ENCODE measurements around the gene POSTN.
"Not testable (repeated sequence)": the region's sequence is repeated elsewhere in the genome, so short reads cannot be mapped to it uniquely, and the experiment has no call there.

POSTN gene

DNA sequence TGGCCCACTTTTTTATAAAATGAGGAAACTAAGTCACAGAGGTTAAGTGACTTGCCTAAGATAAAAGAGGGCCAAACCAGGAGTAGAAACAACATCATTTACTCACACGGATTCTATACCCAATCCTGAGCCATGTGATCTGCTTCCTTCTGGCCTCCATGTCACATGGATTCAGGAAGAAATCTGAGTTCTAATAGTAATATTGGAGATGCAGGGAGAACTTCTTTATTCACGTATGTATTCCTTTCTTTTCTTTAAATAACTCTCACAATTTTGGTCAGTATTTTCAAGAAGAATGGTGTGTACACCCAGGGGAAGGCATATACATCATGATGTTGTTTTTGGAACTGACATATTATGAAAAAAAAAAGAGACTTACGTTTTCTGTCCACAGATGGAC lies 1.8 kb downstream of the POSTN start:
- no peak for DNase-seq

DNA sequence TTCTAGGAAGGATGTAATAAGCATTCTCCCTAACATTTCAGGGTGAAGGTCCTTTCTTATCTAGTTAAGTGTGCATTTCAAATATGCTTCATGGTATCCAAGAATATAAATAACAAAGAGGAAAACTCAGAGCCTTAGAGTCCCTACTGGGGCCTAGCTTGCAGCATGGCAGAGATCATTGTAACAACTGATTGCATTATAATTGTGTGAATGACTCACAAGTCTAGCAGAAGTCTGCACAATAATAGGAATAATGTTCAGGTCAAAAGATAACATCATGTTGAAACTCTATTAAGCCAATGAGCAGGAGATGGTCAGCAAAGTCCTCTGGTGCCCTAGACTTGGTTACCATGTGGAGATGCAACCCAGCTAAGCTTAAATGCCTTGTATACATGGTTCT lies 3.4 kb downstream of the POSTN start:
- DNase-seq: no peak

DNA sequence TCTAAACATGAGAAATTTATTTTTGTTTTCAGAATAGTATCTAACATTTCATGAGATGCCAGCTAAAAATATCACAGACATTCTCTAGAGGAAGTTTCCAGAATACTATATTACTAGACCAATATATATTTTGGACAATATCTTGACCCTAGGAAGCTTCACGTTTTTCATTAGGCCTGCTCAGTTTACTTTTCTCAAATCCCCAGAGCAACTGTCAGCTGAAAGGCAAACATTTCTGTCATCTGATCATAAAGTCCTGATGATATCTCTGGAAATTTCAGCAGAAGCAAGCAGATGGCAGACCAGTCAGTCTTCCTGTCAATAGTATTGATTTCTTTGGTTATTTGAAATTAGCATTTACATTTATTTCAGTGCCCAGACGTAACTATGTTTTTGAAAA lies 4.0 kb downstream of the POSTN start:
- no peak for DNase-seq

DNA sequence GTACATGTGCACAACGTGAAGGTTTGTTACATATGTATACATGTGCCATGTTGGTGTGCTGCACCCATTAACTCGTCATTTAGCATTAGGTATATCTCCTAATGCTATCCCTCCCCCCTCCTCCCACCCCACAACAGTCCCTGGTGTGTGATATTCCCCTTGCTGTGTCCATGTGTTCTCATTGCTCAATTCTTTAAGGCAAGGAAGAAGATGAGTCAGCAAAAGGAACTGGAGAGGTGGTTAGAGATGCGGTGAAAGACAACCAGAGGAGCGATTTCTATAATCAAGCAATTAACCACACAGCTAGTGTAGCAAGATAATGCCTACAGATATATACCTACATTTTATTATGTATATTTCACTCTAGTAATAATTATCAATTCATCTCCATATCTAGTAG lies 9.2 kb downstream of the POSTN start:
- DNase-seq: not testable (repeated sequence)

DNA sequence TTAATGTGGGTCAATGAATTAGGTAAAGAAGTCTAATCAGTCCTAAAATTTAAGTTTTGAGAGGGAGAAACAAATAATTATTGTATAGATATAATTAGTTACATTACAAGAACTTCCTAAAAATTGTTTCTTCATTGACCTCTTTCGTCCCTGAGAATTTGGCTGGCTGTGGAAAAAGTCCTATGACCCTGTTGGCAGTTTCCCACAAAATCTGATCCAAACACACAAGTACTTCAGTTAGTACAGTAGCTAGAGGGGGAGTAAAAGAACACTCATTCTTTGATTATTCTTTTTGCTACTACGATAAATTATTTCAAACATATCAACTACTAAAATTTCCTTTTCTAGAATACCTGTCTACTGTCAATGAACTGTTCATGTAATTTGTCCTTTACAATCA lies 11.3 kb downstream of the POSTN start:
- DNase-seq: no peak

DNA sequence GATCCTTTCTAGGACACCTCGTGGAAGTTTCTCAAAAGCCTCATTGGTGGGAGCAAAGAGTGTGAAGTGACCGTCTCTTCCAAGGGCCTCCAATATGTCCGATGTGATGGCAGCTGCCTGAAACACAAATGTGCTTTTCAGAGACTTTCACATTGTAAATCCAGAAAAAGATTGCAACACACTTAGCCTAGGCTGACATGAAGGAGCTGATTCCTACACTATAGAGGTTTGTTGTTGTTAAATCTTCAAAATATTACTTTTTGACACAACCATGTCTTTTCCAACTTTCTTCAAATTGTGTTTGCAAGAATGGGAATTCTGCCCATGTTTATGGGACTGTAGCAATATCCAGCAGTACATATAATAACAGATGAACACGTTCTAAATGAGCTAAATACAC lies 12.4 kb downstream of the POSTN start:
- no peak for DNase-seq

DNA sequence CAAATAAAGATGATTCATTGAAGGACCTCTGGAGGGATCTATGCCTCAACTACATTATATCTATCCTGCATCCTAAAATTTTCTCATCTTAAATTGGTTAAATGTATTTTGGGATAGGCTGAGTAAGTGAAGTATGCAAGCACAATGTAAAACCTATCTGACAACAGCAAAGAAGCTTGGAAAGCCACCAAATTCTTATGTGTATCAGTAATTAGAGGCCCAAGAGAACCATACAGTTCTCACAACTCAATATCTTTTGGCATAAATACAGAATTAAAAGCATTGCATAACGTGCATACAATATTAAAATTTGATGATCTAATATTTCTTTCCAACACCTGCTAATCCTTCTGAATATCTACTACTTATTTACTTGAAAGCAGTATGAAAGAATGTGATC lies 13.0 kb downstream of the POSTN start:
- no peak for DNase-seq

DNA sequence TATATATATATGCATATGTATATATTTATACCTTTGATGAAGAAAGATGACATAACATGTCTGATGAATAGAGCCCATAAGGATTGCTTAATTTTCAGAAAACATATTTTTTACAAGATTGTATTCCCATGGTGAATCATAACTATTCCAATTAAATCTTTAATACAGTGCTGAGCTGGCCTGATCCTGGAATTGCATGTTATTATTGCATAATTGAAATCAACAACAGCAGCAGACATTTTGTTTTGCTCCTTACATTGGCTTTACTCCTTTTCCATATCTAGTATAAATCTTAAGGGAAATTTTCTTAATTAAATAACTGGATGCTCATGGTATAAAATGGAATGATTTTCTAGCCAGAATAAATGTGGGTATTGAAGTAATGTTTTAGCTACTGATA lies 22.0 kb downstream of the POSTN start:
- no peak for DNase-seq

DNA sequence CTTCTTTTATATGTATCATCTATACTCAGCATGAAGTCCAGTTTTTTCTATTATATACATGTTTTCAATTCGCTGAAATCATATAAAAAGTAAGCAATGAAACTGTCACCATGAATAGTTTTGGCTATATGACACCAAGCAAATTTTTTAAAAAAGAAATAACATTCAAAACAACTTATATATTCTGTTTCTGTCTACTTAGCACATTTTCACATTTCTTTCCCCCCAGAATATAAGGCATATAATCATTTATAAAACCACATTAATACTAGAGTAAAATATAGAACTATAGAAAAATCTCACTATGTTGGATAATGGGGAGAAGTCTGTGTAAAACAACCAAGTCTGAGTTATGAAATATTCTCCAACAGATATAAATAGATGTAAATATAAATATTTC lies 33.1 kb downstream of the POSTN start:
- no peak for DNase-seq

DNA sequence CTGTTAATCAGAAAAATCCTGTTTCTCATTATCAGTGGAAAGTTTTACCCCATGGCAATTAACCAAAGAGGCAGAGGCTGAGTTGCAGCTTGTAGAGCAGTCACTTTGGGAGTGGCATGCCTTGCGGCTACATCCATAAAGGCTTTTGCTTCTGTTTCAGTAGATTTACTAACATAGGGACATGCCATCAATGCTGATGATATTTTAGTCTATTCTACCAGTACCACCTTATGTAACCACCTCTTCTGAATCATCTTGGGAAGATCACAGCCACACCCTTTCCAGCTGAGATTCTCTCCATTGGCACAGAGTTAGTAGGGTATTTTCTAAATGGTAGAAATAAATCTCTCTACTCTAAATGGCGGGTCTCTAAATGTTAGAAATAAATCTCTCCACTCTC lies 37.5 kb downstream of the POSTN start:
- no peak for DNase-seq

DNA sequence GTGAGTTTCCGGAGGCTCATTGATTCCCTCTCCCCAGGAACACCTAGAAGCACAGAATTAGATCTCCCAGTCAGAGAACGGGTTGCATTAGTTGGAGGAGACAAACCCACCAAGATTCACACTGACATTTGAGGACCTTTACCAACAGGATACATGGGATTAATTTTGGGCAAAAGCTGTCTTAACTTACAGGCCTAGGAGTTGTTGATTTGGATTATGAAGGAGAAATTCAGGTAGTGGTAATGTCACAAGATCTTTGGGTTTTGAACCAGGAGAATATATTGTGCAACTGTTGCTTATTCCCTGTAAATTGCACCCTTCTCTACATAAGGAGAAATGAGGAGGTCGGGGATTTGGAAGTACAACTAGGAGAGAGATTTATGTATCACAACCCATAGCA lies 38.0 kb downstream of the POSTN start:
- no peak for DNase-seq

DNA sequence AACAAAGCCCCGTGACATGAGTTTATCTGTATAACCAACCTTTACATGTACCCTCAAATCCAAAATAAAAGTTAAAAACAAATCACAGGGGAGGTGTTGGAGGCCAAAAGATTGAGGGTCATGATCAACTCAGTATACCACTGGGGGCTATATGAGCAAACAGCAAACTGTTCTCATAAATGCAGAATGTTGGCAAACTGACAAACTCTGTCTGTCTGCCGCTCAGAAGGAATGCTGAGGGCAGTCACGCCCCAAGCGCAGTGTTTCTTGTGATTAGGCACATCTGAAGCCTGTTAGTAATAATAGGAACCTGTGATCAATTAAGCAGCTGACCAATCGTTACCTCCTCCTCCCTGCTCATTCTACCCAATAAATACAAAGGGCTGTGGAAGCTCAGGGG lies 39.8 kb downstream of the POSTN start:
- DNase-seq: not testable (repeated sequence)

DNA sequence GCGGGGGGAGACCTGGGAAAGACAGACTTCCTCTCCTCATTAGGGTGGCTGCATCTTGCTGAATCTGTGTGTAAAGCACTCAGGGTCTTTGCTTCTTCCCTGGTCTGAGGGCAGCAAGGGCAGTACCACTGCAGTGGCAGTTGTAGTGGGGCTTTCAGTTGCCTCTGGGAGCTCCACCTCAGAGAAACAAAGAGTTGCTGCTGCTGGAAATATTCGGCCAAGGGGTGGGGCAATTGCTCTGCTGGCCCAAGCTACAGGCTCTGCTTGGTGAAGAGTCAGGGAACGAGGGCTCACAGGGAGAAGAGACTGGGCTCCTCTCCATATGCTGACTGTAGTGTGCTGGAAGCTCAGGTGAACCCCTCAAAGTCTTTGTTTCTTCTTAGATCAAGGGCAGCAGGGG lies 52.5 kb downstream of the POSTN start:
- DNase-seq: no peak

DNA sequence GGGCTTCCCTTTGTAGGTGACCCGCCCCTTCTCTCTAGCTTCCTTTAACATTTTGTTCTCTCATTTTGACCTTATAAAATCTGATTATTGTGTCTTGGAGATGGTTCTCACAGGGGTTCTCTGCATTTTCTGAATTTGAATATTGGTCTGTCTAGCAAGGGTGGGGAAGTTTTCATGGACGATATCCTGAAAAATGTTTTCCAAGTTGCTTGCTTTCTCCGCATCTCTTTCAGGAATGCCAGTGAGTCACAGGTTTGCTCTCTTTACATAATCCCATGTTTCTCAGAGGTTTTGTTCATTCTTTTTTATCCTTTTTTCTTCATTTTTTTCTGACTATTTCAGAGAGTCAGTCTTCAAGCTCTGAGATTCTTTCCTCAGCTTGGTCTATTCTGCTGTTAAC lies 53.6 kb downstream of the POSTN start:
- DNase-seq: no peak

DNA sequence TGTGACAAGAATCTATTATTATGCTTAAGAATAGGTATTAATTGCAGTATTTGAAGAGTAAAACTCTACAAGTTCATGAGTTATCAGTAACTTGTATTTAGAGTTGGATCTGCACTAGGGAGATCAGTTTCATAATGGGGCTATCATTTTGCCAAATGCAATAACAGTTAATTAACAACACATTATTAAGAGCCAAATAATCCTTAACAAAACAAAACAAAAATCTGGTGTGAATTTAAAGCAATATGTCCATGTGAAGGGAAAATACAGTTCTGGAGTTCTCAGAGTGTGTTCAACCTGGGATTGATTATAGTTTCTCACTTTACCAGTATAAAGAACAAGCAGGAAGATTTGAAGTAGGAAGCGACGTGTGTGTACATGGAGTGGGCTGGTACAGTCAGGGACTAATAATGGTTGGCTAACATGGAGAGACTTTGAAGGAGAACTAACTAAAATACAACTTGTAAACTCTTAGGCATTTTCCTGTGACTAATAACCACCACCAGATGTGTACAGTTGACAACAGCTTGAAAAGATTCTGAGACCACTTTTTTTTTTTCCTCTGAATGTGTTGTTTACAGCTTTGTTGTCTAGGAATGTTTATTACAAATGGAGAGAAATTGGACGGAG lies 58.5 kb downstream of the POSTN start:
- DNase-seq: no peak

DNA sequence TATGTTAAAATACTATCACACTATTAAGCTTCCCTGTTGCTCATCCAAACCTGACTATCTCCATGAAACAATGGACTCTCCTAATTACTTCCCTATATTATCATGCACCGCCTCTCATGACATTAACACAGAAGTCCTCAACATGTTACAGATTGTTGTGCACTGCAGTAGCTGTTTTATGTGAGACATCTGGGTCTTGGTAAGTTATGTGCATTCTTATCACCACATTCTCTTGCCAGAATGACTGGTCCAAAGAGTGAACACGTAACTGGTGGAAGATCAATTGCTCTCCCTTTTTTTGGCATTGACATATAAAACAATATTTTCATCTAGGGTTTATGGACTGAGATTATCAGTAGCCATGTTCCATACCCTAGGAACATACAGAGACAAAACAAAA lies 59.4 kb downstream of the POSTN start:
- DNase-seq: no peak

DNA sequence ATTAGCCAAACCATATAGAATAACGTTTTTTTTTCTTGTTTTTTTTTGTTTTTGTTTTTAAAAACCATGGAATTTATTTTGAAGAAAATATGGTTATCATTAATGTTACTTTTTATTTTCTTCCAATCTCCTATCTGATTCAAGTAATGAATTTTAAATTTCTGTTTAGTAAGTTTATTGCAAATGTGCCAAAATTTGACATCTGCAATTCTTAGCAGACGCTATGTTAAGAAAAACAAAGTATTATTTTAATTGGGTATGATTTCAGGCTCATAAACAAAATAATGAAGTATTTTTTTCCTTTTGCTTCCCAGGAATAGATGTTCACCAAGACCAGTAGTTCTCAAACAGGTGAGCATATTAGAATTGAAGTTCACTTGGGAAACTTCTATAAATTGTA lies 63.1 kb downstream of the POSTN start:
- DNase-seq: no peak

DNA sequence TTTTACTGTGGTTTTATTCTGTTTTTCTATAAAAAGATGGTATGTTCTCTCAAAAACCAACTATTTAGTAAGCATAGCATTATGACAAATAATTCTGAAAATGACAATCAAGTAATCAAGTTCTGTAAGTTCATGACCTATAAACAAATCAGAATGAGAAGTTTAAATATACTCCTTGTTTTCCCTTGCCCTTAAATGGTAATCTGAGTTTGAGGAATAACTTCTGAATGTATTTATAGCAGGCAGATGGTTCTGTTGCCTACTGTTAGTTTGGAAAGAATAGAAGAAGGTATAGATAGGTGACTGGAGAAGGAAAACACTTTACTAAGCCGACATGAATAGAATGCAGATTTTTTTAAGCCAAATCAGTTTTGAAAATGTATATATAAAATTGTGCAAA lies 63.9 kb downstream of the POSTN start:
- DNase-seq: no peak

DNA sequence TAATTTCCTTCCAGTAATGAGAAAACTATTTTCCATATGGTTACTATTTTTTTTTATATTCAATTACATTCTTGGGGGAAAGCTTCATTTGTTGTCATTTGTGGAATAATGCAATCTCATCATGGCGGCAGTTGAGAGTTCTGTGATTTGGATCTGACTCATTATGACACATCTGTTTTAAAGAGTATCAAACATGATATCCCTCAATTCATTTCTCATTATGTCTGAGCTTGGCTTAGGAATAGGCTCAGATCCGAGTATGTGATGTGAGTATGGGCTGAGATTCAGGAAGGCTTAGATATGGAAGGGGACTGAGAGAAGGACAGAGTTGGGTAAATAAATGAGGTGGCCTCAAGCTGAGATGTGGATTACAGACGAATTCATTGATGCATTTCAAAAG lies 64.4 kb downstream of the POSTN start:
- DNase-seq: no peak

DNA sequence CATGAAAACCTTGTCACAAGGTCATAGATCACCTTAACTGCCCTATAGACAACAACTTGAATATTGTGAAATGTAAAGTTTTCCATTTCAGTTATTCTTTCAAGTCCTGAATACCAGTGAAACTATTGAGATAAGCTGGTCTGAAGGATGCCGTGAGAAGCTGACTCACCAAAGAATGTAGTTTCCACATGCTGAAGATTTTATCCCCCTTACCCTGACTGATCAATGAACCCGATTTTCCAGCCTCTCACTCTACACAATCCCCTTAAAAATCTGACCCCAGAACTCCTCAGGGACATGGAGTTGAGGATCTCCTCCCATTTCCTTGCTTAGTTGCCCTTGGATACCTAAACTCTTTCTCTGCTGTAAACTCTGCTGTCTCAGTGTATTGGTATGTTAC lies 67.5 kb downstream of the POSTN start:
- no peak for DNase-seq

DNA sequence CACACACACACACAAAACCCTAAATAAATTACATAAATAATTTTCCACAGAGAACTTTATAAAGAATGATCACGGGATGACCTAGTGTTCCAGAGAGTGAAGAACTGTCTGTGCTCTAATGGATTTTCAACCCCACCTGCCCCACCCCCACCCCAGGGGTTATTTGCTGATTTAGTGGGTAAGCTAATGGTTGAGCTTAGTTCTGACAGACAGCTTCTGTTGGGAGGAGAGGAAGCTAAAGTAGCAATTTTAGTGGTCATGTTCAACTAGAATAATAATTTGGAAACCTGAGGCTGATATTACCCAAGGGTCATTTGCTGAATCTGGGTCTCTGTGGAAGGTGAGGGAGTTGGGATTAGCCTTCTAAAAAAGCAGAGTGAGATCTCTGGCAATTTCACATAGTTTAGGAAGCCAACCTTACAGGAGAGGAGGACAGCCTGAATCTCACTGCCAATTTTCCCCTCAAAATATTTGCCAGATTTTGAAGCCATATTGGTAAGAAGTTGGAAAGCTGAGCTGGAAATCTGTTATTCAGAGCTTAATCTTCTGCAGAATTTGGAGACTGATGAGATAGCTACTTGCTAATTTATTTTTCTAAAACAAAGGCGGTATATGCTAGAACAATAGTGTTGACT lies 68.7 kb downstream of the POSTN start:
- DNase-seq: no peak

DNA sequence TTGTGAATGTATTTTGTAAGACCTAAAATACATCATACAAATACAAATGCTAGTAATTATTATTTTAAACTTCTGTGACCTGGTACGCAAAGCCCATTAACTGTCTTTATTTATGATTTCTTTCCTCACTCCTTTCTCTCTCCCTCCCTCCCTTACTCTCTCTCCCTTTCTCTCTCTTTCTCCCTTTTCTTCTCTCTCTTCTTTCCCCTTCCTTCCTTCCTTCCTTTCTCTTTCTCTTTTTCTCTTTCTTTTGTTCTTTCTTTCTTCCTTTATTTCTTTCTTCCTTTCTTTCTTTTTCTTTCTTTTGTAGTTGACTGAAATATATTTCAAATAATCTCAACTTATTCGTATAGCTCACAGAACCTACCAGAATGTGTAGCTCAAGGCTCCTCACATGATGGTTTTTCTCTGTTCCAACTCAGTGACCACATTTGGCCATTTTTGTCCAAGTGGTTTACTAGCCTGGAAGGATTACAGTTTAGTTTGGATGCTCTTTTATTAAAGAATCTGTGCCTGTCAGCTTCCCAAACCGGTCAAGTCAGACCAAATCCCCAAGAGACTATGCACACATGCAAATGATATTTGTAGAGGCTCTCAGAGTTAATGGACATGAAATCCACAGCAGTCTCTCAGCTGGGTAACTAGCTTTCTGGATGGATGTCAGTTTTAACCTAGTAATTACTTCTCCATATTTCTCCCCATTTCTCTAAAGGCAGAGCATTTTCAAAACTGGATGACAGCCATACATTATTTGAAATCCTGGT lies 71.7 kb downstream of the POSTN start:
- DNase-seq: no peak

DNA sequence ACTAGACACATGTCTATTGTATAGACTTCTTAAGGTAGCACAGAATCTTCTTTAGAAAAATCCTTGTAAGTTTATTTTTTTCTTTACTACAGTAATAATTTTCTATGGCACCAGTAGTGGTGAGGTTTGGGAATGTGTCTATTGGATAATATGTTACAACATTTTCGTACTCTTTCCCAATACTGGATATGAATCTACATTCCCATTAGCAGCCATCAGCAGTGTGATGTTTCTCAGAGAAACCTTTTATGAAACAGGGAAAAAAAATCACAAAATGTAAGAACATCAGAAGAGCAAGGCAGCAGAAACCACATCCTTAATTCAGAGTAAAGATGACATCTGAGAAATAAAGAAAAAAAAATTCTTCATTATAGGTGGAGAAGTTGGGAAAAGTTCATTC lies 83.3 kb downstream of the POSTN start:
- DNase-seq: no peak

Measured in effector CD8-positive, alpha-beta T cell (primary cell).